COR-L47 (cell line): ENCODE data around the gene ACIN1.

Experiments
- DNase-seq: peaks from one replicate; lab custom pipeline; 2025; lab: John Stamatoyannopoulos, UW

ACIN1 gene

GRCh38 chr14:23094666-23095195 is at the start of gene ACIN1:
ACIN1 (minus strand) TSS chr14:23095136; CDS start chr14:23095112, 24 bp downstream.
- no peak for DNase-seq

GRCh38 chr14:23143911-23144310 is 49.0 kb upstream of the ACIN1 start:
- DNase-seq: no peak

GRCh38 chr14:23142826-23143225 is 47.9 kb upstream of the ACIN1 start:
- no peak for DNase-seq

GRCh38 chr14:23141706-23142444 is 46.9 kb upstream of the ACIN1 start:
- DNase-seq: peak; percentile 54

- no peak for DNase-seq
Measured at GRCh38 chr14:23140371-23140770, 45.4 kb upstream of the ACIN1 start.

GRCh38 chr14:23139874-23140273 is 44.9 kb upstream of the ACIN1 start:
- no peak for DNase-seq

GRCh38 chr14:23137813-23138535 is 43.0 kb upstream of the ACIN1 start:
- no peak for DNase-seq

- no peak for DNase-seq
Measured at GRCh38 chr14:23137192-23137812, 42.4 kb upstream of the ACIN1 start.

- no peak for DNase-seq
Measured at GRCh38 chr14:23136566-23137133, 41.7 kb upstream of the ACIN1 start.

- DNase-seq: no peak
Measured at GRCh38 chr14:23132970-23133369, 38.0 kb upstream of the ACIN1 start.

- DNase-seq: no peak
Measured at GRCh38 chr14:23131482-23131881, 36.5 kb upstream of the ACIN1 start.

GRCh38 chr14:23130871-23131270 is 35.9 kb upstream of the ACIN1 start:
- DNase-seq: no peak

GRCh38 chr14:23129759-23130316 is 34.9 kb upstream of the ACIN1 start:
- no peak for DNase-seq

GRCh38 chr14:23128969-23129758 is 34.2 kb upstream of the ACIN1 start:
- DNase-seq: no peak

GRCh38 chr14:23127861-23128260 is 32.9 kb upstream of the ACIN1 start:
- no peak for DNase-seq

GRCh38 chr14:23126548-23127278 is 31.8 kb upstream of the ACIN1 start:
- no peak for DNase-seq

- no peak for DNase-seq
Measured at GRCh38 chr14:23125933-23126524, 31.1 kb upstream of the ACIN1 start.

GRCh38 chr14:23125011-23125410 is 30.1 kb upstream of the ACIN1 start:
- no peak for DNase-seq

- no peak for DNase-seq
Measured at GRCh38 chr14:23124337-23124954, 29.5 kb upstream of the ACIN1 start.

GRCh38 chr14:23123419-23123818 is 28.5 kb upstream of the ACIN1 start:
- DNase-seq: peak; percentile 55
